GM18519 (cell line): ENCODE measurements around the gene ZNF654.
"Not testable (repeated sequence)": the region's sequence is repeated elsewhere in the genome, so short reads cannot be mapped to it uniquely, and the experiment has no call there.

Experiments
- ATAC-seq: cut with Tn5 transposase; IDR thresholded peaks from one replicate; pipeline ENCODE4 v1.9.1; 2021; ENCODE audit warnings: mild to moderate bottlenecking, moderate library complexity; ENCODE audit not compliant: unreplicated experiment, low FRiP score

Gene ZNF654

DNA sequence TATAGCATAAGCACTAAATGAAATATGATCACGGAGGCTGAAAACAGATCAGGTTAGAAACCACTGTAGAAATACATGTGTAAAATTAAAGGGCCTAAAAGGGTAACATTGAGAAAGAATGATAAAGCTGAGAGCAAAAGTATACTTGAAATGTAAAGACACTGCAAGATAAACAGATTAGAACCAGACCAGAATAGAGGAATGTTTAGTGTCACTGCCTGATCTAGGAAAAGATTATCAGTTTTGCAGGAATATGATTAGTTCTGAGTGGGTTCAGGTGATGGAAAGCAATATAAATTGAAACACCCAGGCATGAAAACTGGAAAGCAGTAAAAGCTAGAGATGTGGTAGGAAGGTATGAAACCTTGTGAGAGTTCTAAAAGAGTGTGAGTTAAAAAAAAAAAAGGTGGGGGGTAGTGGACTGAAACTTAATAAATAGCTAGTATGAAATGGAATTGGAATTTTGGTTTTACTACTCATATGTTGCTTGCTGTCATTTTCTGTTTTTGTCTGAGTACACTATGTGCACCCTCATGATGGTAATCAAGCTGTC is 74.7 kb downstream of the ZNF654 start:
- no peak for ATAC-seq

DNA sequence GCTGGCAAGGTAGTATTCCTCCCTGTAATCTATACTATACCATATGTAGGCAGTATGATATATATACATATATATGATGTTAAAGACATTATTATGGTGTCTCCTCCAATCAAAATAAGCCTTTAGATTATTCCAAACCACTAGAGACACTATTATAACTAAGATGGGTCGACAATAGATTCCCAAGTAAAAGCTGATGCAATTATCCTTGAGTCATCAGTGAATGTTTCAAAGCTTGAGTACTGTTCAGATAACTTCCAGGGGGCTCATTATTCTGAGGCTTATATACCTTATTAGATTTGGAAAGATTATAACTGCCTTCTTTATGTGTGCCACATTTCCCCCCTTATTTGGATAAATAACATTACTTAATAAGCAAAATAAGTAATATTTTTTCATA is 78.8 kb downstream of the ZNF654 start:
- ATAC-seq: no peak

DNA sequence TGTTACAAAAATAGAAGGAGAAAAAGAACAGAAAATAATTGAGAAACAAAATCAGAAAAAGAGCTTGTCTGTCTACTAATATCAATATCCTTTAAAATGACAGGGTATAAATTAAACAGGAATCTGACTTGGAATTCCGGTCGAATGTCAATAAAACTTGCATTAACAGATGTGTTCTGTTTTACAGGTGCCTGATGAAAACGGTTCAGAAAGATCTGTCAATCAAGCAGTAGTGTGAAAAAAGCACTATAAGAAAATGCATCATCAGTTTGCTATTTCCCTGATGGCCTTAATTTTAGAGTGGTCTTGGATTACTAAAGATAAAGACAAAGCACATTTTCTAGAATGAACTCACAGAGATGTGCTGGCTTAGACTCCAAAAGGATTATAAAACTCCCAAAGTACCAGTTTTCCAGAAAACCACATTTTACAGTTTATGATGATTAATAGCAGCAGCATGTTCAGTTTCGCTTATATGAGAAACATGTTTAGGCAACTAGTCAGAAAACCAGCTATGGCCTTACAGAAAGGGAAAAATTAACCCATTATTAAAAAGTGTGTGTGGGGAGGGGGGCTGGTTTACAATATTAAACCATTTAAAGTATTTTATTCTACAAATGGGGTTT is 82.5 kb downstream of the ZNF654 start:
- ATAC-seq: no peak

DNA sequence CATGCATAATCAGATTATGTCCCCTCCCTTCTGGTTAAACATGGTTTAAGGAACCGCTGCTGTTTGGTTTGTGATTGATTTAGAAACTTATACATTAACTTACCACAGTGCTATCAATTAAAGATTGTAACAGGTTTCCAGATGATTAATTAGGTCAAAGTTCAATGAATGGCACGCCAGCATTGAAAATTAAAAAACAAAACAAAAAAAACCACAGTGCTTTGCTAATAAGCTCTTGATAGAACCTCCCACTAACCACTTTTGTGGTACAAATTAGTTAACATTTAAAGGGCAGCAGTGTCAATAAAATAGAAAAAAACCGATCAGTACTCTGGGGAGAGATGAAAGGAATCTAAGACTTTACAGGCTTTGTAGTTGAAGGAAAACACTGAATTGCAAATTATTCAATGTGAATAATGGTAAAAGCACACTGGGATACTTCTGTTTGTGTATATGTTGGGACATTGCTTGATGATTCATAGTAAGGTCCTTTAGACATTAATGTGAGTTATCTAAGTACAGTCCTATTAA is 83.1 kb downstream of the ZNF654 start:
- no peak for ATAC-seq

DNA sequence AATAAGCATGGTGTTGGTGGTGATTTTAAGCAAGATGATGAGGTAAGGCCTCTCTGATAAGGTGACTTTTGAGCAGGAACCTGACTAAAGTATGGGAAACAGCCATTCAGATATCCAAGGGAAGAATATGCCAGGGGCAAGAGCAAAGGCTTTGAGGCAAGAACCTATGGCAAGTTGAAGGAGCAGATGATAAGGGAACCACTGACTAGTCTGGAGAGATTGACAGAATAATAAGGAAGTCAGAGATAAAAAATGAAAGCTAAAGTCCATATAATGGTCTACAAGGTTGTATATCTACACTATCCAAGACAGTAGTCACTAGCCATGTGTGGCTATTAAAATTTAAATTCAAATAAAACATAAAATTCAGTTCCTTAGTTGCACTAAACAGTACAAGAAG is 88.2 kb downstream of the ZNF654 start:
- ATAC-seq: no peak

DNA sequence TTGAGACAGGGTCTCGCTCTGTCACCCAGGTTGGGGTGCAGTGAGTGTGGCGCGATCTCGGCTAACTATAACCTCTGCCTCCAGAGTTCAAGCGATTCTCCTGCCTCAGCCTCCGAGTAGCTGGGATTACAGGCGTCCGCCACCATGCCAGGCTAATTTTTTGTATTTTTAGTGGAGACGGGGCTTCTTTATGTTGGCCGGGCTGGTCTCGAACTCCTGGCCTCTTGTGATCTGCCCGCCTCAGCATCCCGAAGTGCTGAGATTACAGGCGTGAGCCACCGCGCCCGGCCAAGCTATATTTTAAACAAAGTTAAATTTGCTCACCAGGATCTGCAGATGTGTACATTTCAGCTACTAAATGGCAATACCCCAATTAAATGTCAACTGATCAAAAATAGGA is 89.6 kb downstream of the ZNF654 start:
- no peak for ATAC-seq

DNA sequence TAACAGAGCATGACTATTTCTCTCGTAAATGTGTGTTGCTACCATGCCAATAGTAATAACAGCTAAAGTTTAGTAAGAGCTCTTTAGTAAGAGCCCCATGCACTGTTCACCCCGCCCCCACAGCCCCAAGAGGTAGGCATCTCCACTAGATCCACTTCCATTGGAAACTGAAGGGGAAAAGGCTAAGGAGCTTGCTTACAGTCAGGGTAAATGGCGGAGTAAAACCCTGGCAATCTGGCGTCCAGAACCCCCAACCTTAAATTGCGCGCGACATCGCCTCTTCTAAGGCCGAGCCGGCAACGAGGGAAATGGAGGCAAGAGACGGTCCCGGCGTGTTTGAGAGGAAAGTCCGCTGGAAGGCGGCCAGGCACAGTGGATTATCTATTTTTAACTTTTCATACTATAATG is 90.0 kb downstream of the ZNF654 start:
- ATAC-seq: peak; percentile 3

DNA sequence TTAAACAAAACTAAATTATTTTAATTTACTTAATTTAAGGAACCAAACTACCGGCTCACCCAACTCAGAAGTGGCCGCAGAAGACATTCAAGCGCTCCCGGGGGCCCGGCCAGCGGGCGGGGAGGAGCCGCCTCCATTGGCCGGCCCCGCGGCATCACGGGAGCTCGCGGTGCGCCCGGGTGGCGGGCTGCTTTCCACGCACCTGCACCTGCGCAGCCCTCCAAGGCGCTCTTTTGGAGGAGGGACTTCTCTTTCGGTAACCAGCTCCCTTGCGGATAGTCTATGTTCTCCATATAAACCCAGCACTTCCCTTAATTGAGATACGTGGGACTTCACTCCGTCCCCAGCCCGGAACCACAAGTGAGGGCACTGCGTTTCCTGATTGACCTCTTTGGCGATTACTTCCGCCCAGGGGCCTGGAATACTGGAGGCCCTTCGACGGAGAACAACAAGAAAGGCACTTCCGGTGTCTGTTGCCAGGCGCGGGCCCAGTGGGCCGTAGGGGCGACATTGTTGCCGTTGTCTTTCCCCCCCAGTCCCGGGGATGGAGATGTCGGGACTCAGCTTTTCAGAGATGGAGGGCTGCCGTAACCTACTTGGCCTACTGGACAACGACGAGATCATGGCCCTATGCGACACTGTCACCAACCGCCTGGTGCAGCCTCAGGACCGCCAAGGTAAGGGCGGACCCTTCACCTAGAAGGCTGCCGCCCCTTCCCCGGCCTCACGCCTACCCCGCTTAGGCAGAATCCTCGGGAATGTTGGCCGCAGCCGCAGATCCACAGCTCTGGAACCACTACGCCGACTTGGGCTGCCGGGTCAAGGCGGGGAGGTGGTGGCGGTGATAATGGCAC is 90.7 kb downstream of the ZNF654 start, which contains the start of gene C3orf38:
TSS of gene C3orf38 (plus strand) at position 451 of the 854 bp plus-strand sequence. CDS start at position 545, 94 bp downstream.
- ATAC-seq: peak; percentile 60

DNA sequence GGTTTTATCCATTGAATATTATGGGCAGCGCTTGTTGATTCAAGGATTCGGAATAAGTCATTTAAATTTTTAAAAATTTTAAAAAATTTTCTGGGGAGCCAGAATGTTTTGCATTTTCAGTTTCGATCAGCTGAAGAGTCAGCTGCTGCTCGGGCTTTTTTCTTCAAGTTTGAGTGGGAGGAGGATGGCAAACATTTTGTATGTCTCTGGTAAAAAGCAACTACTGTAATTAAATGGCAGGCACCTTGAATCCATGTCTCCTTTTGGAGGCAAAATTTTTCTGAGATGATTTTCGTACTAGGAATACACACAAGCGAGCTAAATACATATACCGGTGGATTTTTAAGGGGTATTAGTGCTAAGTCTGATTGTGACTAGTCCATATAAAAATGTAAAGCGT is 91.3 kb downstream of the ZNF654 start:
- peak; percentile 25 for ATAC-seq

DNA sequence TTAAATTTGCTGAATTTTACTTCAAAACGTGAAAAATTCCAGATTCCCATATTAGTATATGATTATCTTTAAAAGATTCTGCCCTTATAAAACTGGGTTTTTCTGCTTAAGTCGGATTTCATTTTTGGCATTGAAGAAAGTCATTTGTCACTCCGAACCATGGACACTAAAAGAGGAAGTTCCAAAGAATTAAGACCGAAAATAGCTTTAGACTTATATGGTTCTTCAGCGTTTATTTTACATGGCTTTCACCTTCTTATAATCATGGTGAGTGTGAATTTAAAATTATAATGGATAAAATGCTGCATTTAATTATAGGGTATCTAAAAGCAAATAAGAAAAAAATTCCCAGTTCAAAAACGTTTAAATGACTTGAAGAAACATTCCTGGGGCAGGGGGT is 91.8 kb downstream of the ZNF654 start:
- no peak for ATAC-seq

DNA sequence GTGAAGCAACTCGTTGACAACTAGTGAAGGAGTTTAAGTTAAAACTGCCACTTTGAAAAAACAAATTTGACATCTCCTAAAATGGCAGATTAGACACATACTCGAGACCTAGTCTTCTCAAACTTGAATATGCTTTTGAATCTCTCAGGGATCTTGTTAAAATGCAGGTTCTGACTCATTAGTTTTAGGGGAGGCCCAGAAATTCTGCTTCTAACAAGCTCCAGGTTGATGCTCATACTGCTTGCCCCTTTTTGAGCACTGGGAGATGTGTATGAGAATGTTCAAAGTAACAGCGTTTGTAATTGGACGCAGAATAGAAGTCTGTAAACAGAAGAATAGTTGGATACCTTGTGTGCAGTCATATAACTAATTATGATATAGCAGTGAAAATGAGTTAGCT is 92.3 kb downstream of the ZNF654 start:
- no peak for ATAC-seq

DNA sequence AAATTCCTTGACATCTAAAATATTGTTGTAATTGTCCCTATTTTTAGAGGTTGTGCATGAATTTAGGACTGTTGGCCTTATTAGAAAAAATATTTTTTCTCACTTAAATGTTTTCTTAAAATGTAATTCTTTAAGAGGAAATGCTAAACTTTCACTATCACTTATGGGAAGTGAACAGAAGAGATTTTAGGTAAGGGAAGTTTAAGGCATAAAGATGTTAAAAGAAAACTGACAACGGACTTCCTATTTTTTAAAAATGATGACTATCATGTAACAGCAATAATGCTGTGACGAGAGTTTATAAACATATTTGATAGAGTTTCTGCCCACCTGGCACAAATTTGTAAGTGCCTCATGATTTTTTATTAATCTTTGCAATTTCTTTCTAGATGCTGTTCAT is 93.8 kb downstream of the ZNF654 start:
- no peak for ATAC-seq

DNA sequence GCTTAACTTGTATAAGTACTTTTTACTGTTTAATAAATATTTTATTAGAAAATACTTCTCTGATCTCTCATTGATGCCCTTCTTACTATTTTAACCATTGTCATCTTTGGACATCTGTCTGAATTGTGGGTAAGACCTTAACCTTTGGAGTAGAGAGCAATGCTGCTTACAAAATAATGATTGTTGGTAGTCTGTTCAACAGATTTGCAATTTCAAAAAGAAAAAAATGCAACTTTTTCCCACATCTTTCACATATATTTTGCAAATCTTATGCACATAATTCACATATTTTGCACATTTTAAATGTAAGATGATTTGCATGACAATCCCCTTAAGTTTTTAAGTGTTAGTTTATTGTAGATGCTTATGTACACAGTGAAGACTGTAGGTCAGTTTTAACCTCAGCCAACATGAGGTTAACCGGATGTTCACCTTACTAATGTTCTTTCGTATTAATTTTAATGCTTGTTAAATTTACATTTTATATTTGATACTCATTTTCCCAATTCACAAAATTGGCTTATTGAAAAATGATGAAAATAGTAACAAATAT is 107.4 kb downstream of the ZNF654 start:
- ATAC-seq: no peak

DNA sequence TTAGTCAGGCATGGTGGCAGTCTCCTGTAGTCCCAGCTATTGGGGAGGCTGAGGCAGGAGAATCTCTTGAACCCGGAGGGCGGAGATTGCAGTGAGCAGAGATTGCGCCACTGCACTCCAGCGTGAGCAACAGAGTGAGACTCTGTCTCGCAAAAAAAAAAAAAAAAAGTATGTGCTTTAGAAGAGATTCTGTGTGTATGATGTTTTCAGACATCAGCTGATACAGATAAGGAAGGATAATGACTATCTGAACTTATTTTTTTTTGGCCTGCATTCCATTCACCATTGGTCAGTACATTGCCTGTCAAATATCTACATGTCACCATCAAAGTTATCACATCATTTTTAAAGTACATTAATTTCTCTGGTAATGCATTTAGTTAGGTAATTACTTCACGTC is 108.1 kb downstream of the ZNF654 start:
- no peak for ATAC-seq

DNA sequence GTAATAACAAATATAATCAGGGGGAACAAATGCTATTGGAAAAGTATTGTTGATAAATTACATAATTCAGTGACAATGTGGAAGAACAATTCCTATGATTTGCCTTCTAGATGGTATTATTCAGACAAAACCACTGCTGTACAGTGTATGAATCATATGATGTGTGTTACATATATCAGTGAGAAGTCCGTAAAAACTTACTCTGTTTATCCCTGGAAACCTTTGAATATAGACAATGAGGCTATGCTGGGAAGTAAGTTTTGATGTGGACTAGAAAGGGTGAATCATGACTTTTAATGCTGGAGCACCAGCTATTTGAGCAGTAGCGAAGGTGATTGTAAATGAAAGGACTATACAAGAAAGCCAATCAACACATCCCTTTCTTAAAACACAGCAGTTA is 108.6 kb downstream of the ZNF654 start:
- ATAC-seq: no peak

DNA sequence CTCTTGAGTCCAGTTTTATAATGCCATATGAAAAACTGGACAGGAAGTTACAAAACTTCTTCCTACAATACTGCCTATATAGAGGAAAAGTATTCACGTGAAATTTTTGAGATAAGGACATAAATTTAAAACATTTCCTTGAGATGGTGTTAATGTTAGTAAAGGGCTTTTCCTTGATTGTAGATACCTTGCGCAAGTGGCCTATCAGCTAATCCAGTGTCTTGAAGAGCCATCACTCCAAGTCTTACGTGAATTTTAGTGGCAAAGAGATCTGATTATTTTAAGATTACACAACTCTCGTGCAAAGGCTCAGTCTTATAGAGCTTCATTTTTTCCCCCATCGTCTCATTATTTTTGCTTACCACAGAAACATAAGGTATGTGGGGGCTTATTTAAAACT is 109.1 kb downstream of the ZNF654 start:
- ATAC-seq: no peak

DNA sequence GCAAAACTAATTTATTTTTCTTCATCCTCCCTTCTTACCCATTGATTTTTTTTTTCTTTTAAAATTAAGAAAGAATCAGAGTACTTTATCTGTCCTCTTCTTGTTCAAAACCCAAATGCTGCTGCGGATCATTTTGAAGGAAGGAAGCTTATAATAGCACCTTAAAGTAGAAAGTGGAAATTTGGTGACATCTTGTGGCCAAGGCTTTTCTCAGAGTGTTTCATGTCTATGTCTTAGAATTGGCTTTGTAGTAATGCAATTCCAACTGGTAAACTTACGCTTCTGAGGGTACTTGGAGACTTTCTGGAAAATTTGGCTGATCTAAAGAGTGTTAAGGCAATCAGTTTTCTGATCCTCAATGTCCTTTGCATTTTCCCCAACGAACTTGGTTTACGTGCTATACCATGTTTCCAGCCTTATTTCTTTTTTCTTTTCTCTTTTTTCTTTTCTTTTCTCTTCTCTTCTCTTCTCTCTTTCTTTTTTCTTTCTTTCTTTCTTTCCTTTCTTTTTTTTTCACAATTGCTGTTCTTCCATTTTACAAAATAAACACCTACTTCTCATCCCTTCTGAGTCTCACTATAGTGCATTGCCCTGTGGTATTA is 121.4 kb downstream of the ZNF654 start:
- ATAC-seq: peak; percentile 90

DNA sequence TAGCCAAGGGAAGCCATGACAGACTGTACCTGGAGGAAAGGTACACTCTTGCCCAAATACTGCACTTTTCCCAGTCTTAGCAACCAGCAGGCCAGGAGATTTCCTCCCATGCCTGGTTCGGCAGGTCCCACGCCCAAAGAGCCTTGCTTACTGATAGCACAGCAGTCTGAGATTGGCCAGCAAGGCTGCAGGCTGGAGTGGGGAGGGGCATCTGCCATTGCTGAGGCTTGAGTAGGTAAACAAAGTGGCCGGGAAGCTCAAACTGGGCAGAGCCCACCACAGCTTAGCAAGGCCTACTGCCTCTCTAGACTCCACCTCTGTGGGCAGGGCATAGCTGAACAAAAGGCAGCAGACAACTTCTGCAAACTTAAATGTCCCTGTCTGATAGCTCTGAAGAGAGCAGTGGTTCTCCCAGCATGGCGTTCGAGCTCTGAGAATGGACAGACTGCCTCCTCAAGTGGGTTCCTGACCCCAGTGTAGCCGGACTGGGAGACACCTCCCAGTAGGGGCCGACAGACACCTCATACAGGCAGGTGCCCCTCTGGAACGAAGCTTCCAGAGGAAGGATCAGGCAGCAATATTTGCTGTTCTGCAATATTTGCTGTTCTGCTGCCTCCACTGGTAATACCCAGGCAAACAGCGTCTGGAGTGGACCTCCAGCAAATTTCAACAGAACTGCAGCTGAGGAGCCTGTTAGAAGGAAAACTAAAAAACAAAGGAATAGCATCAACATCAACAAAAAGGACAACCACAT is 123.3 kb downstream of the ZNF654 start:
- ATAC-seq: not testable (repeated sequence)

DNA sequence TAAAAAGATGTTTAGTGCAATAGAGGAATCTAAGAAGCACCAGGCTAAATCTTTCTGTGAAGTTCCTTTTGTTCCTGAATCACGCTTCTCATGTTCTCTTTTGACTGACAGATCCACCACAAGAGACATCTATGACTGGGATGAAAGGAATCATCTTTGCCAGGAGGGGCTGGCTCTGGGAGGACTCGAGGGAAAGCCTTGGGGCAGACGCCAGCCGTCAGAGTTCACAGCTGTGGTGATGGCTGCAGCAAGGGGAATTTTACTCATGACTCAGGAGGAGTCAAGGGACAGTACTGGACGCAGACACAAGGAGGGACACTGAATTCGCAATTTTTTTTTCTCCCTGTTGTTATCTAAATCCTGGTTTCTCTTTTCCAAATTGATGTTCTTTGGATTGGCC is 129.4 kb downstream of the ZNF654 start:
- ATAC-seq: no peak

DNA sequence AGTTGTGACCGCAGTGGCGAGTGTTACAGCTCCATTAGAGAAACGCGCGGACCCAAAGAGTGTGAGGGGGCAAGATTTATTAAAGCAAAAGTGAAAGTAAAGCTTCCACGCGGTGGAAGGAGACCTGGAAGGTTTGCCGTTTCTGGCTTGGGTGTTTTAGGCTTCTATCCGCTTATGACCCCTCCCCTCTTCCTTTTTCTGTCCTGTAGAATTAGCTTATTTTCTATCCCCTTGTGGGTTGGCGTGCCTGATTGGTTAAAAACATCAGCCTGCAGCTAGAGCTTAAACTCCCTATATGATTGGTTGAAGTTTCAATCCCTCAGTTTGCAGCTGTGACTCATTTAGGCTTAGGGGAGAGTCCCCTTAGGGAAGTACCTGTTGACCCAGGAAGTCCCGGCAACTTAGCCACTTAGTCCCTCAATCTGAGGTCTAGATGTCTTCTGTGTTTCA is 130.3 kb downstream of the ZNF654 start:
- peak; percentile 90 for ATAC-seq
